Activated naive CD4-positive, alpha-beta T cell treated with anti-CD3 and anti-CD28 coated beads, Interleukin-2, amount 50 U/mL, for 16 hours (primary cell): Measurements from ENCODE around the gene IRF7.

Experiments
- DNase-seq: peaks from one replicate; pipeline ENCODE4 v3.0.0-alpha.2; 2020

IRF7 gene

DNA sequence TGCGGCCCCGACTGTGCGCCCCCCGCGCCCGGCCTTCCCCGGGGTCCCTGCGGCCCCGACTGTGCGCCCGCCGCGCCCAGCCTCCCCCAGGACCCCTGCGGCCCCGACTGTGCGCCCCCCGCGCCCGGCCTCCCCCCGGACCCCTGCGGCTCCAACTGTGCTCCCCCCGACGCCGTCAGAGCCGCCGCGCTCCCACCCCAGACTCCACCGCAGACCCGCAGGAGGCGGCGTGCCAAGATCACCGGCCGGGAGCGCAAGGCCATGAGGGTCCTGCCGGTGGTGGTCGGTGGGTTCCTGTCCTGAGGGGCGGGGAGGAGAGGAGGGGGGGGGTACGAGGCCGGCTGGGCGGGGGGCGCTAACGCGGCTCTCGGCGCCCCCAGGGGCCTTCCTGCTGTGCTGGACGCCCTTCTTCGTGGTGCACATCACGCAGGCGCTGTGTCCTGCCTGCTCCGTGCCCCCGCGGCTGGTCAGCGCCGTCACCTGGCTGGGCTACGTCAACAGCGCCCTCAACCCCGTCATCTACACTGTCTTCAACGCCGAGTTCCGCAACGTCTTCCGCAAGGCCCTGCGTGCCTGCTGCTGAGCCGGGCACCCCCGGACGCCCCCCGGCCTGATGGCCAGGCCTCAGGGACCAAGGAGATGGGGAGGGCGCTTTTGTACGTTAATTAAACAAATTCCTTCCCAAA is 24.4 kb upstream of the IRF7 start:
- DNase-seq, result peak; percentile 23

DNA sequence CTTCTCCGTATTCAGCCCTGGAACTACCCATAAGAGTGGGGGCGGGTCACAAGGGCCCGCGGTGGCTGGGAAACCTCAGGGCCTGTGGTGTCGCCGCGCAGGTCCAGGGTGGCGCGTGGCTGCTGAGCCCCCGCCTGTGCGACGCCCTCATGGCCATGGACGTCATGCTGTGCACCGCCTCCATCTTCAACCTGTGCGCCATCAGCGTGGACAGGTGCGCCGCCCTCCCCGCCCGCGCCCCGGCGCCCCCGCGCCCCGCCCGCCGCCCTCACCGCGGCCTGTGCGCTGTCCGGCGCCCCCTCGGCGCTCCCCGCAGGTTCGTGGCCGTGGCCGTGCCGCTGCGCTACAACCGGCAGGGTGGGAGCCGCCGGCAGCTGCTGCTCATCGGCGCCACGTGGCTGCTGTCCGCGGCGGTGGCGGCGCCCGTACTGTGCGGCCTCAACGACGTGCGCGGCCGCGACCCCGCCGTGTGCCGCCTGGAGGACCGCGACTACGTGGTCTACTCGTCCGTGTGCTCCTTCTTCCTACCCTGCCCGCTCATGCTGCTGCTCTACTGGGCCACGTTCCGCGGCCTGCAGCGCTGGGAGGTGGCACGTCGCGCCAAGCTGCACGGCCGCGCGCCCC is 23.7 kb upstream of the IRF7 start:
- DNase-seq, result peak; percentile 16

DNA sequence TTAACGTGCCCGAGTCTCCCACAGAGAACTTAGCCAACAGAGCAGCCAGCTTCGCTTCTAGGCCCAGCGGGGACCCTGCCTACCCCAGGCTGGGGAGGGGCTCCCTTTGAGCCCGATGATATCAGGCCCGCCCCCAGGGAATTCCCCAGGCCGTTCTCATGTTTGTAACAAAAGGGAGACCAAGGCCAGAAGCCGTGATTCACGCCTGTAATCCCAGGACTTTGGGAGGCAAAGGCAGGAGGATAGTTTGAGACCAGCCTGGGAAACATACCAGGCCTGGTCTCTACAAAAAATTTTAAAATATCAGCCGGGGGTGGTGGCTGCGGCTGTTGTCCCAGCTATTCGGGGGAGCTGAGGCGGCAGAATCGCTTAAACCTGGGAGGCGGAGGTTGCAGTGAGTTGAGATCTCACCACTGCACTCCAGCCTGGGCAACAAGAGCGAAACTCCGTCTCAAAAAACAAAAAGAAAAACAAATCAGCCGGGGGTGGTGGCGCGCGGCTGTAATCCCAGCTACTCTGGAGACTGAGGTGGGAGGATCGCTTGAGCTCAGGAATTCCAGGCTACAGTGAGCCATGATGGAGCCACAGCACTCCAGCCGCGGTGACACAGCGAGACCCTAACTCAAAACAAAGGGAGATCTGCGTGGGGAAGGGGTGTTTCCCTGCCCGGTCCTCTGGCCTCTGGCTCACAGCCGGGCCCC is 23.0 kb upstream of the IRF7 start:
- DNase-seq, result peak; percentile 11

DNA sequence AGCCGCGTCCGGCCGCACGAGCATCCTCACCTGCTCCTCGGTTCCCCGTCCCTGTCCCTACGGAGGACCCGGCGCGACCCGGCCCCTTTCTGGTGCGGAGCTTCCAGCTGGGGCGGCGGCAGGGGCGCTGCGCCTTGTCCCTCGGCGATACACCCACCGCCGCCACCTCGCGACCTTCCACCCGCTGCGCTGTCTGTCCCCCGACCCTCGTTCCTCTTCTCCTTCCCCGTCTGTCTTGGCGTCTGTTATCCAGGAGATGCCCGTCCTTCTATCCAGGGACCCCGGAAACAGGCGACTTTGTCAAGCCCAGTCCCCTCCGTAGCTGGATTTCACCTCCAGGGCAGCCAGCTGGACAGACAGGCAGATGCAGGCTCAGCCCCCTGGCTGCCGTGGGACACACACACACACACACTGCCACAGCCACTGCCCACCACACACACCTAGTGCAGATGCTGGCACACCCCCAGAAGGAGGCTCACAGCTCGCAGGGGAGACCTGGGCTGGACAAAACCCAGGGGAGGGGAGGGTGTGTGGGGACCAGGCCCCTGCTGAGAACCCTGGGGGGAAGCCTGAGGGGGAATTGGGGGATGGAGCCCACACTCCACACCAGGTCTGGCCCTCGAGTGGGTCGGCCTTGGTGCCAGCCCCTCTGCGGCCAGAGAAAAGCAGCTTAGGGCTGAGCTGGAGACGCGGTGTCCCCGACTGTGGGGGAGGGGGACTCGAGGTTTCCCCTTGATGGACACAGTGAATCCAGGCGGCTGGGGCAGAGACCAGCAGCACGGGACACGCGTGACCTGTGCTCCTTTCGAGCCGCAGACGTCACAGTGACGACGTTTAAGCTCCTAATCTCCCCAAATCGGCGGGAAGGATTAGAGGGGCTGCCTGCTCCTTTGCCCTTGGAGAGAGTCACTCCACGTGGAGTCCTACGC is 22.1 kb upstream of the IRF7 start:
- peak; percentile 10 for DNase-seq

DNA sequence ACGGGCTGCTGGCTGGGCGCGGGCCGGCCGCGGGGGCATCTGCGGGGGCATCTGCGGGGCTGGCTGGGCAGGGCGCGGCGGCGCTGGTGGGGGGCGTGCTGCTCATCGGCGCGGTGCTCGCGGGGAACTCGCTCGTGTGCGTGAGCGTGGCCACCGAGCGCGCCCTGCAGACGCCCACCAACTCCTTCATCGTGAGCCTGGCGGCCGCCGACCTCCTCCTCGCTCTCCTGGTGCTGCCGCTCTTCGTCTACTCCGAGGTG is 21.5 kb upstream of the IRF7 start:
- peak; percentile 14 for DNase-seq

DNA sequence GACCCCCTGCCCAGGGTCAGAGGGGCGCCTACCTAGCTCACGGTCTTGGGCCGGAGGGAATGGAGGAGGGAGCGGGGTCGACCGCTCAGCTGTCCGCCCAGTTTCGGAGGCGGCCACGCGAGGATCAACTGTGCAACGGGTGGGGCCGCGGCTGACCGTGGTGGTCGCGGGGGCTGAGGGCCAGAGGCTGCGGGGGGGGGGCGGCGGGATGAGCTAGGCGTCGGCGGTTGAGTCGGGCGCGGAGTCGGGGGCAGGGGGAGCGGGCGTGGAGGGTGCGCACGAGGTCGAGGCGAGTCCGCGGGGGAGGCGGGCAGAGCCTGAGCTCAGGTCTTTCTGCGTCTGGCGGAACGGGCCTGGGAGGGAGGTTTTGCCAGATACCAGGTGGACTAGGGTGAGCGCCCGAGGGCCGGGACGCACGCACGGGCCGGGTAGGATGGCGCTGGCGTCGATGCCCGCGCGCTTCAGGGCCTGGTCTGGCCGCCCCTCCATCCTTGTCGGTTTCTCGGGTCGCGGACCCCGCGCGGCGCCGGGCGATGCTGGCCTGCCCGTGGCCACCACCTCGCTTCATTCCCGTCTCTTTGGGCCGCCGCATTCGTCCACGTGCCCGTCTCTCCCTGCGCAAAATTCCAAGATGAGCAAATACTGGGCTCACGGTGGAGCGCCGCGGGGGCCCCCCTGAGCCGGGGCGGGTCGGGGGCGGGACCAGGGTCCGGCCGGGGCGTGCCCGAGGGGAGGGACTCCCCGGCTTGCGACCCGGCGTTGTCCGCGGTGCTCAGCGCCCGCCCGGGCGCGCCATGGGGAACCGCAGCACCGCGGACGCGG is 21.0 kb upstream of the IRF7 start, which contains the start of gene DRD4:
Gene DRD4 (plus strand): TSS at position 759 of the 822 bp plus-strand sequence. CDS start 36 bp downstream, at position 795.
- DNase-seq, result peak; percentile 13

DNA sequence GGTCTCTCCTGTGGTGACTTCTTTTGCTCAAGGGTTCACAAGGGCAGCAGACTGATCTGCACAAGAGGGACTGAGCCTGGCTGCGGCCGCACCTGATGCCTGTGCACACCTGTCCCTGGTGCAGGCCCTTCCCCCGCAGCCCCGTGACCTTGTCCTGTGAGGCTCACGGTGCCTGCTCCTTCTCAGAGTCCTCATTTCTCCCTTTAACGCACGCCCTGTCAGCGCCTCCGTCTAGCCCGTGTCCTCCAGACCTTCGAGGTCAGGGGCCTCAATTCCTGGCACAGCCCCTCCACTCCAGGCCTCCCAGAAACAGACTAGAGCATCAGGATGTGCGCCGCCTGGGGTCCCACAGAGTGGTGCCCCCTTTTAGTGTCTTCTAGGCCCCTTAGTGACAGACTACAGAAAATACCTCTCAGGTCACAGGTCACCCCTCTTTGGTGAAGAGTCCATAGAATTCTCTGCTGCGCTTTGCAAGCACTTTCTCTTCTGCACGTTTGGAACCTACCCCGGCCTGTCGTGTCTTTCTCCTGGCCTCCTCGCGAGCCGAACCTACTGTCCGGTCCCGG is 20.3 kb upstream of the IRF7 start:
- no peak for DNase-seq

DNA sequence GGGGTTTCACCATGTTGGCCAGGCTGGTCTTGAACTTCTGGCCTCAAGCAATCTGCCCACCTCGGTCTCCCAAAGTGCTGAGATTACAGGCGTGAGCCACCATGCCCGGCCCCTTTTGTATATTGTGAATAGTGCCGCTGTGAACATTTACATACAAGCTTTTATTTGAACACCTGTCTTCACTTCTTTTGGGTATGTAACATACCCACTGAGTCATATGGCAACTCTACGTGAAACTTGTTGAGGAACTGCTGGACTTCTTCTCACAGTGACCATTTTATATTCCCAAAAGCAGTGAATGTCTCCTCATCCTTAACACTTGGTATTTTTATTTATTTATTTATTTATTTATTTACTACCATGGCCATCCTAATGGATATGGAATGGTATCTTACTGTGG is 15.1 kb upstream of the IRF7 start:
- no peak for DNase-seq

DNA sequence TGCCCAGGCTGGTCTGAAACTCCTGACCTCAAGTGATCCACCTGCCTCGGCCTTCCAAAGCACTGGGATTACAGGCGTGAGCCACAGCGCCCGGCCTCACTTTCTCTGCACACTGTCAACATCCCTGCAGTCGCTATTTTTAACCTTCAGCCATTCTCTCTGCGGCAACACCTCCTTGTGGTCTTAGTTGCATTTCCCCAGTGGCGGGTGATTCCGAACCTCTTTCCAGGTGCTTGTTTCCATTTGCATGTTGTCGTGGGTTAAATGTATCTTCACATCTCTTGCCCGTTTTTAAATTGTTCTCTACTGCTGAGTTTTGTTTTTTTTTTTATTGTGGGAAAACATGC is 13.5 kb upstream of the IRF7 start:
- DNase-seq, result no peak

DNA sequence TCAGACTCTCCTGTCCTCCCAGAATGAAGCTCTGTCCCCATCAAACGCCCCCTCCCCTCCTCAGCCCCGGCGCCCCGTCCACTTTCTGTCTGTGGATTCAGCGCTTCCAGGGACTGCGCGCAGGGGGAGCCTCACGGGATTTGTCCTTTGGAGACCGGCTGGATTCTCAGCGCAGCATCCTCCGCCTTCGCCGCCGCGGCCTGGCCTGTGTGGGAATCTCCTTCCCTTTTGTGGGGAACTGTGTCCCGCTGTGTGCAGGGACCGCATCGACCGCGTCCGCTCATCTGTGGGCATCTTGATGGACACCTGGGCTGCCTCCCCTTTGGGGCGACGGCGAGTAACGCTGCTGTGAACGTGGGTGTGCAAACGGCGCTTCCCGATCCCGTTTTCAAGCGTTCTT is 12.3 kb upstream of the IRF7 start:
- DNase-seq, result no peak

DNA sequence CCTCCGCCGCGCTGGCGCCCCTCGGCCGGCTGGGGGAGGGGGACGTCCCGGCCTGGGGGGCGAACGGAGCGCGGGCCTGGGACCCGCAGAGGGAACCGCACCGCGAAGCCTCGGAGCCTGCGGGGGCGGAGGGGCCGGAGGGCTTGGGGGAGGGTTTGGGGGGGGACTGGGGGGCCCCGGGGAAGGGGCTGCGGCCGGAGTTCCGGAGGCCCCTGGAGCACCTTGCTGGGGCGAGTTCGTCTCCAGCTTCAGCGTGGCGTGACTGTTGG is 11.5 kb upstream of the IRF7 start:
- no peak for DNase-seq

DNA sequence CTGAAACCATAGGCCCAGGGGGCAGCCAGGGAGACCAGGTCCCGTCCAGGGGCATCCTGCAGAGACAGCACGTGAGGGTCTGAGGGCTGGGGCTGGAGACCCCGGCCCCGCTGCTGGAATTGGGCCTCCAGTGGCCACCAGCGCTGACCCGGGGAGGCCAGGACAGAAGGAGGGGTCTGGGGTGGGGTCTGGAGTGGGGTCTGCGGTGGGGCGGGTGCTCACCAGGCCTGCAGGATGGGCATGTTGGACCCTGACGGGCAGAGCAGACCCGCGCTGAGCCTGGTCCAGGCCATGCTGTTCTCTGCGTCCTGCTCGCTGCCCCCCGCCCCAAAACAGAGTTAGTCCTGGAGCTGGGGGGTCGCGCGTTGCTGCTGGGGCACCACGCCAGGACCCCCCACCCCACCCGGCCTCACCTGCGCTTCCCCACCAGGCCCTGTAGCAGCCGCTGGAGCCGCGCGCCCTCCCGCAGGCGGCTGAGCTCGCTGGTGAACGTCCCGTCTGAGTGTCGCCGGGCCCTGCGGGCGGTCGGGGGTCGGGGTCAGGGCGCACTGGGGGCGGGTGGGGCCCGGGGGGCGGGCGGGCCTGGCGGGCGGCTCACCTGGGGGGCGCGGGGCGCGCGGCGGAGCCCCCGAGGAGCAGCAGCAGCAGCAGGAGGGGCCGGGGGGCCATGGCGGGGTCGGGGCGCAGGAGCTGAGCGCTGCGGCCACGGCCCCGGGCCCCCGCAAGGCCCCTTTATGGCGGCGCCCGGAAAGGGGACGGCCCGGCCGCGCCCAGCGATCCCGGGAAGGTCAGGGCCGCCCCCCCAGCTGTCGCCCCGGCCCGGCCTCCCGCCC is 10.9 kb upstream of the IRF7 start, which contains the start of gene SCT:
Gene SCT (minus strand): TSS at position 707 of the 833 bp plus-strand sequence. CDS start 38 bp downstream, at position 669.
- DNase-seq, result no peak

DNA sequence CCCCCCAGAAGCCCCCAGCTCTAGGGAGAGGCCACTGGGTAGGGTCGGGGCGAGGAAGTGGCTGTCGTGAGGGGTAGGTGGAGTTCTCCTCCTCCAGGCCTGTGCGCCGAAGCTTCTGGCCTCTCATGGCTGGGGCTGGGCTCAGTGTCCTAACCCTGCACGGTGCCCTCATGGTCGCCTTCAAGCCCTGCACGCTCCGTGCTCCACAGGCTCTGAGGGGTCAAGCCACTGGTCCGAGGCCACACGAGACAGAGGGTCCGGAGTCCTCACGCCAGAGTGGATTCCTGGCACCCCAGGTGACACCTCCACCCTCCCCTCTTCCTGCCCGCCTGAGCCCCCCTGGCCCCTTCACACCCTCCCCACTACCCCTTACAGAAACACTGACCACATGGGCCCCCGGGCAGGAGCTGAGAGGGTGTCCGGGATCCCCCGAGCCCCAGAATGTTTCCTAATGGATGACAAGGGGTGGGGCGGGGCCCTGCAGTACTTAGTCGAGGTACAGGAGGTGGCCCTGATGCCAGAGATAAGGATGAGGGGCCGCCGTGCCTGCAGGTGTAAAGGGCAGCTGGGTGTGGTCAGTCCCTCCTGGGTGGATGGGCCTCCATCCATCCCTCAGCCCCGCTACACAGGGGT is 10.0 kb upstream of the IRF7 start:
- DNase-seq, result no peak

DNA sequence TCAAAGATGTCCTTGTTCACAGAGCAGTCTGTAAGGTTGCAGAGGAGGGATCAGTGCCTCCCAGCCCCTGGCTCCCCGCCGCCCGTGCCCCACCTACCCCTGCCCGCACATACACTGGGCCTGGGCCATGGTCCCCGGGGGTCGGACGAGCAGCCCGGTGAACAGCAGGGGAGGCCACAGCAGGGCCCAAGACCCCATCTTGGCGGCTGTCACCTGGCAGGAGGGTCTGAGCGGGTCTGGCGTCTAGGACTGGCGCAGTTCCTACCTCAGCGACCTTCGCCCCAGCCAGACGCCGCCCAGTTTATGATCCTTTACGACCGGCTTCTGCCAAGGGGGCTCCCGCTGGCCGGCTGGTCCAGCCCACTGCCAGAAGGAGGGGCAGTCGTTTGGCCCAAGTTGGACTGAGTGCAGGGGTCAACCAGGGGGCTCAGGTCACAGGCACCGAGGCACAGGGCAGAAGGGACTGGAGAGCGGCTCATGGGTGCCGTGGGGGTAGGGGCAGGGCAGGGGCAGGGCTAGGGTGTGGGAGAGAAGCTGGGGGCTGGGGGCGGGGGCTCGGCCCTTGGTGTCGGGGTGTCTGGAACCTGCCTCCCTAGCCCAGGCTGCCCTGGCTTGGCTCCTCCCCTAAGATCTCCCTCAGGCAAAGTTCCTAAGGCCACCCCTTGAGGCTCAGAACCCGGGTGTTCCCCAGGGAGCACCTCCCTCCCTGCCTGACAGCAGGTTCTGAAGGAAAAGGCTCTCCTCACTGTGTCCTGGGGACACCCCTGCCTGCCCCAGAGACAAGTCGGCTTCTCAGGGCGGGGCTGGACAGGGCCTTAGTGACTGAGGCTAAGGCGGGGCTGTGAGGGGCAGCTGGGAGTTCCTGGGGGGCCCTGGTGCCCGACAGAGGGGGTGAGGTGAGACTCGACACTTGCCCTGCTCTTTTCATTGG is 9.2 kb upstream of the IRF7 start, which contains the start of gene CDHR5:
Gene CDHR5 (minus strand): TSS at position 251 of the 931 bp plus-strand sequence. CDS start 53 bp downstream, at position 198.
- DNase-seq, result no peak

DNA sequence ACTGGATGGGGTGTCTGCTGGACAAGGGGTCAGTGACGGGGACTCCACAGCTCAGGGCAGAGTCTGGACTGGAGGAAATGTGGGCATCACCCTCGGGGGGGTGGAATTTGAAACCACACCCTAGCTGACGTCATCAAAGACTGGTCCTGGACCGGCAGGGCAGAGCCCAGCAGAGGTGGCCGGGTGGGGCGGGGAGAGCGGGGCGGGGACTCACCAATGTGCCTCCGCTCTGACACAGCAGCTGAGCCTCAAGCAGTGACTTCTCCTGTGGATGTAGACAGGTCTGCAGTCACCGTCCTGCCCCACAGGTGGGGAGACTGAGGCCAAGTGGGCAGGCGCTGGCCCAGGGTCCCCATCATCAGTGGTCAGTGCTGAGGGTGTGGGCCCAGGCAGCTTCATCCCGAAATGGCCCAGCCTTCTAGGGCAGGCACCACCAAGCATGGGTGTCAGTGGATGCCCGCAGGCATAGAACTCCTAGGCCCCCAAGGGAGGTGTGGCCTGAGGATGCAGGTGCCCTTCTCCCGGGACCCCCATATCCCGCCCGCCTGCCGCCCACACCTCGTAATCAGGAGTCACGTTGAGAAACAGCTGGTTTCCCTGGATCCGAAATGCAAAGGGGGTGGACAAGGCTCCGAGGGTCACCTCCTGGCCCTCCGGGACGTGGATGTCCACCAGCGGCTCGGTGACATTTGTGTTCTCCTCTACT is 8.4 kb upstream of the IRF7 start:
- no peak for DNase-seq

DNA sequence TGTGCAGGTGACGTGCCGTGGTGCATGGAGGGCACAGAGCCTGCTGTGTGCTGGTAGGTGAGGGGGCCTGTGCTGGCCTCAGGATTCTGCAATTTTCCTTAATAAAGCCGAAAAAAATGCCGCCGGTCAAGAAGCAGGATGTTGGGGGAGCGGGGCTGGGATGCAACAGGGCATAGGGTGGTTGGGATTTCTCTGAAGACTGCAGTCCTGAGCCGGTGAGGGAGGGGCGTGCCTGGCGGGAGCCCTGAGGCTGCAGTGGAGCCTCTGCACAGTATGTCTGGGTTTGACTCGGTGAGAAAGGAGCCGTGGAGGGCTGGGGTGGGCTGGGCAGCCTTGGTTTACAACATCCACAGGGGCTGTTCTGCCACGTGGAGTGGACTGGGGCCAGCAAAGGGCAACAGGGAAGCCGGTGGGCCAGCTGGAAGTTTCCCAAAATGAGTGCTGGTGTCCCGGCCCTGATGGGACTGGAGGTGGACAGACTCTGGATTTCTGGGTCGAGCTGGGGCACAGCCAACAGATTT is 7.7 kb upstream of the IRF7 start:
- no peak for DNase-seq

DNA sequence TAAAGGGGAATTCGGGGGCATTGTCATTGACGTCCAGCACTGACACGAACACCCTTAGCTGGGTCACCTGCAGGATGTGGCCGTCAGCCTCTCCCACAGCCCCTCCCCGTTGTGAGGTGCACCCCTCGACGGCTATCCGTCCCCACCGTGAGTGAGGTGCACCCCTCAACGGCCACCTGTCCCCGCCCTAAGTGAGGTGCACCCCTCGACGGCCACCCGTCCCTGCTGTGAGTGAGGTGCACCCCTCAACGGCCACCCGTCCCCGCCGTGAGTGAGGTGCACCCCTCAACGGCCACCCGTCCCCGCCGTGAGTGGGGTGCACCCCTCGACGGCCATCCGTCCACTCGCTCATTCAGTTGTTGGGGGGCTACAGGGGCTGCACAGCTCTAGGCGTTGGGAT is 6.1 kb upstream of the IRF7 start:
- no peak for DNase-seq

DNA sequence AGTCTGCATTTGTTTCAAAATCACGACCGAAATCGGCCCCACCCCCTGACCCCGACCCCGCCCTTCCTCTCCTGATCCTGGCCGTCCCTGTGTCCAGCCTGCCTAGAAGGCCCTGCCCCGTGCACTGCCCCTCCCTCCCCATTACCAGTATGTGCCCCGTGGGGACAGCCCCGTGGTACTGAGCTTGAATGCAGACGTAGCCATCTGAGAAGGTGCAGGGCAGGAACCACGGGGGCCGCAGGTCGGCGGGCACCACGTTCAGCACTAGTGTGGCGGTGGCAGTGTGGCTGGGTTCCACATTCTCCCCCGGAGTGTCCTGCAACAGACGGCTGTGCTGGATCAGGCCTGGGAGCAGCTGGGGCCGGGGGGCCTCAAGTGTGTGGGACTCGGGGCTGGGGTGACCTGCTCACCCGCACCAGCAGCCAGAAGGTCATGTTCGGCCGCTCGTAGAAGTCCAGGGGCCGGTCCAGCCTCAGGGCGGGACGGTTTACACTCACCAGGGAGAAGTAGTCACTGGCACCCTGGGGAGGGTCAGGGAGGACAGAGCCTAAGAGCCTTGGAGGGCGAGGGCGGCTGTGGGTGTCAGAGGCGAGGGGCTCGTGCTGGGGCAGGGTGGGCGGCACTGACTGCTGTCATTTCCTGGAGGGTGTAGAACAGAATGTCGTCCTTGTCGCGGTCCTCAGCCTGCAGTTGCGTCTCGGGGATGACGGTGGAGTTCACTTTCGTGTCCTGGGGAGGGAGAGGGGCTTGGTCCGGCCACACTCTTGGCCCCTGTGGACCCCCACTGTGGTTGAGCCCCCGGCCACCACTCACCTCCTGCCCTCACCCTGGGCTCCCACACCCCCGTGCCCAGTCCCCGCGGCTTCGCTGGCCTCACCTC is 5.4 kb upstream of the IRF7 start:
- DNase-seq, result no peak
